Heart right ventricle (tissue), 16 donors: ENCODE measurements around the gene URAD. TPM values are rescaled to one million over a fixed set of nuclear protein-coding genes. Genes with fewer than 3 reads are reported as not detected.

Experiments
- ATAC-seq, 8 donors: fragments of 200-7000 bp; cut with Tn5 transposase; one replicate each; pipeline ENCODE4 v1.9.1; 2020; ENCODE audit warnings: mild to moderate bottlenecking in 8 of 8, moderate library complexity in 8 of 8, moderate number of reproducible peaks in 1 of 8
- DNase-seq, 2 donors: peaks; one replicate each; pipeline ENCODE4 v3.0.0-alpha.2; 2020
- H3K27ac ChIP-seq, 10 donors: fragments of 200-600 bp; sonication (generic) in 2 of 10; one replicate each; pipeline versions ENCODE4 v1.5.0 to v1.8.0; 2020 to 2022; ENCODE audit warnings: mild to moderate bottlenecking in 3 of 10
- H3K27me3 ChIP-seq, 7 donors: fragments of 200-600 bp; one replicate each; pipeline ENCODE4 v1.8.0; 2021 to 2022; ENCODE audit warnings: mild to moderate bottlenecking in 2 of 7
- H3K36me3 ChIP-seq, 9 donors: fragments of 200-600 bp; sonication (generic) in 1 of 9; one replicate each; pipeline versions ENCODE4 v1.5.0 to v1.8.0; 2020 to 2022; ENCODE audit warnings: mild to moderate bottlenecking in 2 of 9
- H3K4me1 ChIP-seq, 9 donors: fragments of 200-600 bp; sonication (generic) in 1 of 9; one replicate each; pipeline versions ENCODE4 v1.5.0 to v1.8.0; 2020 to 2022; ENCODE audit warnings: mild to moderate bottlenecking in 4 of 9
- H3K4me3 ChIP-seq, 10 donors: fragments of 200-600 bp; sonication (generic) in 2 of 10; one replicate each; pipeline versions ENCODE4 v1.5.0 to v1.8.0; 2020 to 2022; ENCODE audit warnings: mild to moderate bottlenecking in 7 of 10, moderate library complexity in 2 of 10
- H3K9me3 ChIP-seq, 11 donors: fragments of 200-600 bp in 10 of 11; sonication (generic) in 2 of 11; one replicate each; pipeline versions ENCODE4 v1.5.0 to v1.8.0; 2013 to 2022; ENCODE audit warnings: mild to moderate bottlenecking in 2 of 11, control low read depth in 1 of 11, moderate library complexity in 1 of 11
- CTCF ChIP-seq, 9 donors: fragments of 200-600 bp; sonication (generic) in 2 of 9; IDR thresholded peaks; one replicate each; pipeline versions ENCODE4 v1.5.0 to v1.8.0; 2021 to 2022; ENCODE audit warnings: antibody characterized with exemption in 9 of 9, mild to moderate bottlenecking in 5 of 9, moderate library complexity in 1 of 9
- WGBS, 2 donors: extraction: QIAGEN DNeasy Blood & Tissue Kit; methylation state at CpG; one replicate each; pipeline ENCODE4 v1.1.7; 2013; ENCODE audit warnings: inconsistent platforms in 1 of 2; 5-methylcytosine and 5-hydroxymethylcytosine counted together
- intact Hi-C, 10 donors: fragments of 100-400 bp; cut with DNase I; formaldehyde crosslinking; loops; one replicate each; pipeline versions ENCODE4 v1.11.1 to v1.14.2; 2022
- polyA plus RNA-seq, 2 donors: library from polyadenylated mRNA; stranded (reverse); fragments of 200-250 nt; gene quantifications; one replicate each; pipeline ENCODE4 v1.2.3, GENCODE V29; 2013
- total RNA-seq, 10 donors: library from RNA; stranded (reverse); fragmentation: NEBNext Ultra II Directional in 3 of 10; extraction: Animal tissue kit (Norgen Biotek cat#: 25700) in 3 of 10; gene quantifications; one replicate each; pipeline versions ENCODE4 v1.2.1 to v1.2.4, GENCODE V29; 2021 to 2023
- donor health status: Arrhythmogenic right ventricular cardiomyopathy.
- donor health status: ischemic (EF 13 %, LVEDD 7.1; RV severe dilation, severe dysfunction).
- donor health status: healthy with polysubstance abuse.
- donor health status: DM: no; HTN: yes; CAD: no.
- donor health status: DM: no; HTN: no; CAD: no.
- donor health status: ischemic (EF 25% LVEDD 6.9; RV normal size, moderate dysfunction).
- donor health status: ischemic (EF 25% LVEDD 5.7; RV mildly dilated, moderate dysfunction).
- donor health status: healthy.
- donor health status: DM: yes; HTN: yes; CAD: no.
- donor health status: Ischemic cardiomyopathy.
- donor health status: ischemic (EF 35%, LVEDD 5.7; RV mildly dilated, moderate dysfunction).
- donor health status: nonischemic (EF 11% LVEDD 7.7; RV severe dilation, severe dysfunction).
- donor health status: DM: yes; HTN: yes; CAD: no.
- donor health status: PGD.
- donor health status: ischemic (EF 29% LVEDD 5.4; RV normal size, mild dysfunction).
- donor health status: nonischemic (EF 23%, LVEDD 6.1; RV moderate dilation, normal function).

Gene URAD
- total and polyA plus RNA-seq, 12 donors: 0.07 TPM; not detected in 11

- Histone ChIP-seq H3K27ac (no peak overlapping the region), H3K9me3 (no peaks in the 10 kb centered on the region), H3K36me3 (no peaks in the 10 kb centered on the region), H3K4me3 (no peak overlapping the region), H3K4me1 (peaks cover 0 to 38% (median 19%) of the 10 kb centered on the region in 9 donors), H3K27me3 (peaks cover 67 to 100% (median 100%) of the 10 kb centered on the region in 7 donors)
- DNase-seq: no peak
- no peak for ATAC-seq
- intact Hi-C loops: no loop called here
- 32 to 36% methylated on average over 13 of the region's 13 CpGs for WGBS, 2 donors
- TF ChIP-seq CTCF (IDR thresholded peaks at IDR 0.05): no peak
These were observed 17.3 kb downstream of the URAD start for GRCh38 chr13:27971236-27971645.

GRCh38 chr13:27970382-27971235, 17.9 kb downstream of the URAD start:
- peaks cover 0 to 37% (median 15%) of the 10 kb centered on the region in 9 donors for H3K4me1 ChIP-seq
- DNase-seq: no peak
- H3K9me3 ChIP-seq: no peaks in the 10 kb centered on the region
- no peak for ATAC-seq
- intact Hi-C loops: no loop called here
- 3 to 5% methylated on average over 53 of the region's 53 CpGs for WGBS, 2 donors
- peaks cover 64 to 100% (median 100%) of the 10 kb centered on the region in 7 donors for H3K27me3 ChIP-seq
- H3K4me3 ChIP-seq: no peak overlapping the region
- H3K36me3 ChIP-seq: no peaks in the 10 kb centered on the region
- no peak overlapping the region for H3K27ac ChIP-seq
- no peak for TF ChIP-seq CTCF (IDR thresholded peaks at IDR 0.05)

GRCh38 chr13:27969866-27970229, 18.6 kb downstream of the URAD start:
- no peaks in the 10 kb centered on the region for H3K9me3 ChIP-seq
- H3K4me1 ChIP-seq: peaks cover 0 to 35% (median 13%) of the 10 kb centered on the region in 9 donors
- peaks cover 61 to 100% (median 100%) of the 10 kb centered on the region in 7 donors for H3K27me3 ChIP-seq
- no peak for TF ChIP-seq CTCF (IDR thresholded peaks at IDR 0.05)
- 6 to 11% methylated on average over 7 of the region's 7 CpGs for WGBS, 2 donors
- no peak for ATAC-seq
- H3K27ac ChIP-seq: no peak overlapping the region
- DNase-seq: no peak
- H3K4me3 ChIP-seq: no peak overlapping the region
- no peaks in the 10 kb centered on the region for H3K36me3 ChIP-seq
- intact Hi-C loops: no loop called here

GRCh38 chr13:27969082-27969865, 19.2 kb downstream of the URAD start, which contains the start of gene CDX2:
Gene CDX2 (minus strand): TSS chr13:27969315. CDS start chr13:27969006, 309 bp downstream.
- ATAC-seq: no peak
- 3% methylated on average over 34 of the region's 34 CpGs for WGBS, 2 donors
- Histone ChIP-seq H3K36me3 (no peaks in the 10 kb centered on the region), H3K9me3 (no peaks in the 10 kb centered on the region), H3K27me3 (peaks cover 60 to 100% (median 100%) of the 10 kb centered on the region in 7 donors), H3K27ac (no peak within 1 kb of the TSS), H3K4me3 (peak within 1 kb of the TSS in 1 of 10 donors; percentile 10), H3K4me1 (peaks cover 0 to 35% (median 13%) of the 10 kb centered on the region in 9 donors)
- intact Hi-C loops: no loop called here
- TF ChIP-seq CTCF (IDR thresholded peaks at IDR 0.05): no peak
- no peak for DNase-seq
